Brain pericyte (primary cell): ENCODE results near the gene MAP3K20.
"Not testable (repeated sequence)": the region's sequence is repeated elsewhere in the genome, so short reads cannot be mapped to it uniquely, and the experiment has no call there.

Experiments
- DNase-seq: peaks from one replicate; pipeline ENCODE4 v3.0.0-alpha.2; 2012; ENCODE audit warnings: low read depth, low spot score

Gene MAP3K20

DNA sequence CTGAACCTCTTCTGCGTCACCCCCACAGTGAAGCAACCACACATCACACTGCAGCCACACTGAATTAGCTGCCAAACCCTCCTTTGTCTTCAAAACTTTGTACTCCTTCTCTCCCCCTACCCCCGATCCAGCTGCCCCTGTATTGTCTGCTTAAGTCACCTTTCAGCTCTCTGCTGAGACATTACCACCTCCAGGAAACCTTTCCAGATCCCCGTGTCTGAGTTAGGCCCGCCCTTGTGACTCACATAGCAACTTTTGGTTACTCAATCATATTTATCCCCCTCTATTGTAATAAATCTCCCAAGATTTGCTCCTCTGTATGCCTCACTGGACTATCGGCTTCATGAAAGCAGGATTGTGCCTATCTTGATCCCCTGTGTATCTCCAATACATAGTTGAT, 196.2 kb downstream of the MAP3K20 start:
- no peak for DNase-seq

- no peak for DNase-seq
Measured at GRCh38 chr2:173272849-173273248, 197.2 kb downstream of the MAP3K20 start.

DNA sequence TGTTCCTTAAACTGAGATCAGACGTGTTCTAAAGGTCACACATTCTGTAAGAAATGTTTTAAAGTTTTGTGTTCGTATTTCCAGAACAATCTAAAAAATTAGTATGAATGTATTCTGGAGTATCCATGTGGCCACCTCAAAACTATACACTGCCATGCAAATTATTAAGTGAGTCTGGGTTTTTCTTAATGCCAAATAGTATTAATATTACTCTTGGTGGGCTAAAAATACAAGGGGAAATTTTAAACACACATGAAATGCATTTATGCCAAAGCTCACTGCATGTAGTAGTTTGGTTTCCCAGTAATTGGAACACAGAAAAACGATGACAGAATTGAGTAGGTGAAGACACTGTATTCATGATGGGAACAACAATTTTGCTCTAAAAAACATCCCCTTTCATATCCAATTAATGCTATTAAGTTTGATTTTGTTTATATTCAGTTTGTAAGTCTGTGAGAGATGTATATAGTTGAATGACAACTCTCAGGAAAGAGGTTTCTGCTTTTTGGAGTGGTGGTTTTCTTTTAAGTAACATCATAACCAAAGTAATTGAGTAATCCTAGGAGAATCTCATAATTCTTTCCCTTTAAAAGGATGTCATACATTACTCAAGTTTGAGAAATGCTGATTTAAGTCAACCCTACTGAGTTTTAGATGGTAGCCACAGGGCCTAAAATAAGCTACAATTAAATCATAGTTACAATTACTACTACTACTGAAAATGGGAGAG, 203.3 kb downstream of the MAP3K20 start:
- DNase-seq = no peak

DNA sequence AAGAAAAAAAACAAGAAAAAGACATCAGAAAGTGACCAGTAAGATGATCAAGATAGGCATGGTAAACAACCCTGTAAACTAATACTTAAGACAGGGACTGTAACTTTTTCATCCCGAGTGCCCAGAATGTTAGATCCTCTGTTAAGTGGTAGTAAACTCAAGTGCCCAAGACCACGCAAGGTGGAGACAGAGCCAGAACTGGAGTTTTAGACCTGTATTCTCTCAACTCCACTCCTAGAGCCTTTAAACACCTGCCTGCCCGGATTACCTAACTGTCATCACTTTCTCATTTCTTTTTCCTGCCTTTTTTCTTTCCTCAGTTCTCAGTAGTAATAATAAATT, 203.9 kb downstream of the MAP3K20 start:
- no peak for DNase-seq

DNA sequence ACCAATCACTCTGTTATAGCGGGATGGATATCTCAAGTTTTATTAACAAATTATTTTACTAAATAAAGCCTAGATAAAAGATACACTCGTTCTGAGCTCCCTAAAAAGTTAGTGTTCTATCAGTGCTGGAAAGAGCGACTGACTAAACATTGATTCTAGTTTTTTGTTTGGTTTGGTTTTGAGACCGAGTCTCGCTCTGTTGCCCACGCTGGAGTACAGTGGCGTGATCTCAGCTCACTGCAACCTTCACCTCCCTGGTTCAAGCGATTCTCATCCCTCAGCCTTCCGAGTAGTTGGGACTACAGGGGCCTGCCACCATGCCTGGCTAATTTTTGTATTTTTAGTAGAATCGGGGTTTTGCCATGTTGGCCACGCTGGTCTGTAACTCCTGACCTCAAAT, 205.2 kb downstream of the MAP3K20 start:
- DNase-seq = no peak

DNA sequence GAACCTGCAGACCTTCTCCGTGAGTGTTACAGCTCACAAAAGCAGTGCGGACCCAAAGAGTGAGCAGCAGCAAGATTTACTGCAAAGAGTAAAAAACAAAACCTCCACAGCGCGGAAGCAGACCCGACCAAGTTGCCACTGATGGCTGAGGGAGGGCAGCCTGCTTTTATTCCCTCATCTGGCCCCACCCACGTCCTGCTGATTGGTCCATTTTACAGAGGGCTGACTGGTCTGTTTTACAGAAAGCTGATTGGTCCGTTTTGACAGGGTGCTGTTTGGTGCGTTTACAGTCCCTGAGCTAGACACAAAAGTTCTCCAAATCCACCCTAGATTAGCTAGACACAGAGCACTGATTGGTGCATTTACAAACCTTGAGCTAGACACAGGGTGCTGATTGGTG, 206.3 kb downstream of the MAP3K20 start:
- not testable (repeated sequence) for DNase-seq

GRCh38 chr2:173282795-173283545, 207.3 kb downstream of the MAP3K20 start:
- DNase-seq = no peak

DNA sequence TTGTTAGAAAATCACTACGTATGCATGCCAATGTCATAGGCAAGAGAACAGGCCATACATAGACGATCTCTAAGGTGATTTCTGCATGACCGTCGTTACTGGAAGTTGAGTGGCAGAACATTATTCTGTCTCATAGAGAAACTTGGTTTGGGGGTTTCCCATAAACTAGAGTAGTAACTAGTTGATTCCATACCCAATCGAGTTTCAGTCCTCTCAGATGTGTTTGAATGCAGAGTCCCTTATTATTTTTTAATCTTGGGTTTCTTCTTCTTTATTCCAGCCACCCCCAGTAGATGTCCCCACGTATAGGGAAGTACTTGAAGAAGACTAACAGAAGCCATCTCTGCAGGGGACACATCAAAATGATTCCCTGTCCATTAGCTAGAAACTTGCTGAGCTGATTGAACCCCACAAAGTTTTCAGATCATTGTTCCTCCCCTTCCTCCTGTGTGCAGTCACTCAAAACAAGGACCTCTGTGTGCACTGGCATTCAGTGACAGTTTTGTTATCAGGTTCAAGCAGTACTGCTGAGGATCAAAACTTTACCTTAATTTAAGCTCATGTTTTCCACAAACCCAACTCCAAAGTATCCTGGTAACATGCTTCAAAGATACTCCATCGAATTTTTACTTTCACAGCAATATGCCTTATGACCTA, 210.6 kb downstream of the MAP3K20 start:
- DNase-seq = no peak

- no peak for DNase-seq
Measured at GRCh38 chr2:173287594-173287993, 211.9 kb downstream of the MAP3K20 start.

DNA sequence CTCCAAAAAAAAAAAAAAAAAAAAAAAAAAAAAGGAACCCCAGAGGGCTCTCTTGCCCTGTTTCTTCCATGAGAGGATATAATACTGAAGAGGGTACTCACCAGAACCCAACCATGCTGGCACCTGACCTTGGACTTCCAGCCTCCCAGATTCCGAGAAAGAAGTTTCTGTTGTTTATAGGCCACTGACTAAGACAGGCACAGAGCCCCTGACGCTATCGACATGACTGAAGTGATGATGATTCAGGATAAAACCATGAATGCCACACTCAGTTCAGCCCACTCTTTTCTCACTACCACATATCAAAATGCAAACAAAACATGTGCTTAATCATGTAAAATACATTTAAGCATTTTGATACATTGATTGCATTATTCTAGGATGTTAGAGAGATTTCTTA, 212.9 kb downstream of the MAP3K20 start:
- DNase-seq = no peak

GRCh38 chr2:173290046-173290445, 214.4 kb downstream of the MAP3K20 start:
- DNase-seq = no peak

DNA sequence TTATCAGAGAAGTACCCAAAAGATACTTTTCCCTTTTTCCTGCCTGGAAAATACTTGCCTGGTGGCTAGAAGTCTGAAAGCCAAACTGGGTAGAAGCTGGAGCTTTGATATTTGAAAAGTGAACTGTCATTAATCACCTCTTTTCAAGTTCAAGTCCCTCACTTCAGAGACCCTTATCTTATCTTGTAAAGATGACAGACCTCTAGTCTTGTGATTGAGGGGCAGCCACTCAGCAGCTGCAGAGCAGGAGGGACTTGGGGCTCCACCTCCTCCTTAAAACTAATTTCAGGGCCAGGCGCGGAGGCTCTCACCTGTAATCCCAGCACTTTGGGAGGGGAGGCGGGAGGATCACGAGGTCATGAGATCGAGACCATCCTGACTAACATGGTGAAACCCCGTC, 214.9 kb downstream of the MAP3K20 start:
- DNase-seq = no peak

DNA sequence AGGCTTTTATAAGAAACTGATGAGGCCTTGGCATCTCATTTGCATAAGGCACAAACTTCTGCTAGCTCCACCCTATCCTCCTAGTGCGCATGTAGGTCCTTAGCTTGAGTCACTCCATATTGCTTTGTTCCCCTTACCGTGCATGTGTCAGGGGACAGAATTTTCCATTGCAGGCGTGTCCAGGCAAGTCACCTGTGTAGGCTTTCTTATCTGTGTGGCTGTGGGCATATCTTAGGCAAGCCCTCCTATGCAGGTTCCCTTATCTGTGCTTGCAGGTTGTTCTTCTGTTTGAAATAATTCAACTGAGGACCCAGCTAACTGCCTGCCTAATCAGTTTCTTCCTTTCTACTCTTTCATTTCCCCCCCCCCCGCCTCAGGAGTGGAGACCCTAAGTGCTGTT, 215.8 kb downstream of the MAP3K20 start:
- DNase-seq = no peak

DNA sequence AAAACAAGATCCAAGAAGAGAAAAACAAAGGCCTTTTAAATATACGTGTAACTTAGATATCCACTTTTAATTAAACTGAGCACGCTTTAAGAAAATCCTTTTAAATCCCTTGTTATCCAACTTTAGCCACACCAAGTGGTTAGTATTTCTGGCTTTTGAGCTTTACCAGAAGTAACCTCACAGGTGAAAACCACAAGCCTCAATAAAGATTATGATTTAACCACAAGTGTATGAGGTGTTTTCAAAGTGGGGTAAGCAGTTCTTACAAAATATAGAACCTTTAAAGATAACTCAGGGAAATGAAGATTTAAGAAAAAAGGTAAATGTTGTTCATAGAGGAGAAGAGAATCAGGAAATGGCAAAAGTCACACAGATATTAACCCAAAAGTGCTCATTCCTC, 220.6 kb downstream of the MAP3K20 start:
- no peak for DNase-seq

GRCh38 chr2:173298536-173299097, 223.0 kb downstream of the MAP3K20 start:
- DNase-seq = no peak

- no peak for DNase-seq
Measured at GRCh38 chr2:173299764-173300163, 224.1 kb downstream of the MAP3K20 start.

GRCh38 chr2:173300458-173300857, 224.8 kb downstream of the MAP3K20 start:
- DNase-seq = no peak

DNA sequence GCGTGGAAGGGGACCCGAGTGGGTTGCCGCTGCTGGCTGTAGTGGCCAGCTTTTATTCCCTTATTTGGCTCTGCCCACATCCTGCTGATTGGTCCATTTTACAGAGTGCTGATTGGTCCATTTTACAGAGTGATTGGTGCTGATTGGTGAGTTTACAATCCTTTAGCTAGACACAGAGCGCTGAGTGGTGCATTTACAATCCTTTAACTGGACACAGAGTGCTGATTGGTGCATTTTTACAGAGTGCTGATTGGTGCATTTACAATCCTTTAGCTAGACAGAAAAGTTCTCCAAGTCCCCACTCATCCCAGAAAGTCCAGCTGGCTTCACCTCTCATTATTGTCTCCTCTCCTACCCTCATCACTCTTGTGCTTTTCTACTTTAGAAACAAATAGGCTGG, 225.9 kb downstream of the MAP3K20 start:
- DNase-seq = not testable (repeated sequence)

DNA sequence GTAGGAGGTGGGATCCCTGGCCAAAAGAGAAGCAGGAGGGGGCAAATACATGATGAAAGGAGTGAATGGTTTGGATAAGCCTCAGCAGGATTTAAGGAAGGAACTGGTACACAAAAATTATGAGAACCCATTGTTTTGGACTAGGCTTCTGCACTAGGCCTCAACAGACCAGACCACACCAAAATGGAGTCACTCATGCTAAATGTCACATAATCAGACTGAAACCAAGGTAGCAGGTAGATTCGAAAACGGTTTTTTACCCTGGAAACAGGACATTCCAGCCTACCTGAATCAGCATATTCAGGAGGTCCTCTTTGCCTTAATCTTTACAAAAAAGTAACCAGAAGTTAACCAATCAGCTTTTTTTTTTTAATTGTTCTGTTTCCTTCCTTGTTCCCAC, 229.7 kb downstream of the MAP3K20 start:
- DNase-seq = no peak

DNA sequence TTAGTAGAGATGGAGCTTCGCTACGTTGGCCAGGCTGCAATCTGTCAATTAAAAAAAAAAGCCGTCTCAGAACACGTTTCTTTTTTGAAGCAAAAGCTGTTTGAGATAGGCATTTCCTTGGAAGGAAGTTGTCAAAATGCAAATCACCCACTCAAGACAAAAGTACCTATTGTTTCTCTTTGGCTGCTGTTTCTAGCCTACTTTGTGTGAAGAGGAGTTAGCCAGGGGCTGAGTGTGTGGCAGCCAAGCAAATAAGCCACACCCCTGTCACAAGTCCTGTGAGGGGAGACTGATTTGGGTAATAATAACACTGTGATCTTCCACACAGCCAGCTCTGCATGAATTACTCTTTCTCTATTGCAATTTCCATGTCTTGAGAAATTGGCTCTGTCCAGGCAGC, 231.6 kb downstream of the MAP3K20 start:
- no peak for DNase-seq

GRCh38 chr2:173309370-173309769, 233.7 kb downstream of the MAP3K20 start:
- not testable (repeated sequence) for DNase-seq

- no peak for DNase-seq
Measured at GRCh38 chr2:173311844-173312606, 236.4 kb downstream of the MAP3K20 start.
